ENCODE data around the gene DDA1.

DNA sequence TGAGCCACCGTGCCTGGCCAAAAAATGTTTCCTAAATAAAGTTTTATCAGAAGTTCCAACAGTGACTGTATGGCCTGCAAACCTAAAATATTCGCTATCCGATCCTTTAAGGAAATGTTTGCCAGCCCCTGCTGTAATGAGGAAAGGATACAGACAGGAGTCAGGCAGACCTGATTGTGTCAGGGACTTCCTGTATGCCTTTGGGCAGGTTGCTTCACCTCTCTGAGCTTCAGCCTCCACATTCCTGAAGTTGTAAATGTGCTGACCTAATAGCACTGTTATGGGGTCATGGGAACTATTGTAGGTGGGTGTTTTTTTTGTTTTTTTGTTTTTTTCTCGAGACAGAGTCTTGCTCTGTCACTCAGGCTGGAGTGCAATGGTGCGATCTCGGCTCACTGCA is 12.4 kb upstream of the DDA1 start:
- TF ChIP-seq GATA2 (IDR thresholded peaks at IDR 0.05; ENCODE audit: low read depth, low read length) (no peak), GATA3 (IDR thresholded peaks at IDR 0.05; ENCODE audit: low read depth, low read length) (no peak)
